ENCODE data around the gene LIN37.
"Not testable (repeated sequence)": the region's sequence is repeated elsewhere in the genome, so short reads cannot be mapped to it uniquely, and the experiment has no call there.

LIN37 gene

GRCh38 chr19:35754370-35755130, 6.2 kb downstream of the LIN37 start:
- no peak for DNase-seq

GRCh38 chr19:35755131-35755549, 6.8 kb downstream of the LIN37 start:
- no peak for DNase-seq

GRCh38 chr19:35755550-35756376, 7.4 kb downstream of the LIN37 start:
- DNase-seq = no peak

- no peak for DNase-seq
Observed at GRCh38 chr19:35756377-35757230, 8.2 kb downstream of the LIN37 start, which contains the start of gene HSPB6. Gene HSPB6 (minus strand): TSS chr19:35757029. CDS start chr19:35757008, 21 bp downstream.

GRCh38 chr19:35757231-35757748, 8.9 kb downstream of the LIN37 start:
- no peak for DNase-seq

GRCh38 chr19:35757749-35758608, 9.6 kb downstream of the LIN37 start, which contains the start of gene PROSER3:
Gene PROSER3 (plus strand): TSS chr19:35758176. CDS start chr19:35758216, 40 bp downstream.
- peak; percentile 97 for DNase-seq

- no peak for DNase-seq
Observed at GRCh38 chr19:35759697-35760096, 11.3 kb downstream of the LIN37 start.

GRCh38 chr19:35760711-35761349, 12.5 kb downstream of the LIN37 start:
- DNase-seq = no peak

- DNase-seq = no peak
Observed at GRCh38 chr19:35764432-35765315, 16.3 kb downstream of the LIN37 start.

GRCh38 chr19:35766571-35767104, 18.3 kb downstream of the LIN37 start:
- DNase-seq = no peak

- no peak for DNase-seq
Observed at GRCh38 chr19:35767288-35768081, 19.1 kb downstream of the LIN37 start.

GRCh38 chr19:35768082-35768421, 19.7 kb downstream of the LIN37 start:
- DNase-seq = no peak

- DNase-seq = not testable (repeated sequence)
Observed at GRCh38 chr19:35772362-35772761, 24.0 kb downstream of the LIN37 start.

GRCh38 chr19:35773020-35773806, 24.8 kb downstream of the LIN37 start:
- no peak for DNase-seq

- no peak for DNase-seq
Observed at GRCh38 chr19:35774274-35775045, 26.1 kb downstream of the LIN37 start.

- DNase-seq = no peak
Observed at GRCh38 chr19:35775046-35775297, 26.6 kb downstream of the LIN37 start.

GRCh38 chr19:35775298-35776101, 27.1 kb downstream of the LIN37 start, which contains the start of gene ARHGAP33:
Gene ARHGAP33 (plus strand): TSS chr19:35775564. CDS start chr19:35775659, 95 bp downstream.
- peak; percentile 80 for DNase-seq

Data from NCI-H1417 treated with DMSO at 0.1 percent for 48 hours (cell line).